Activated naive CD4-positive, alpha-beta T cell treated with Interleukin-2 at 50 U/mL for 16 hours (primary cell): ENCODE results near the gene DDAH2.

Experiments
- DNase-seq: peaks from one replicate; pipeline ENCODE4 v3.0.0-alpha.2; 2020

DDAH2 gene

GRCh38 chr6:31760790-31761189, 31.7 kb upstream of the DDAH2 start:
- no peak for DNase-seq

- DNase-seq = no peak
These were observed 29.2 kb upstream of the DDAH2 start for GRCh38 chr6:31758281-31758680.

DNA sequence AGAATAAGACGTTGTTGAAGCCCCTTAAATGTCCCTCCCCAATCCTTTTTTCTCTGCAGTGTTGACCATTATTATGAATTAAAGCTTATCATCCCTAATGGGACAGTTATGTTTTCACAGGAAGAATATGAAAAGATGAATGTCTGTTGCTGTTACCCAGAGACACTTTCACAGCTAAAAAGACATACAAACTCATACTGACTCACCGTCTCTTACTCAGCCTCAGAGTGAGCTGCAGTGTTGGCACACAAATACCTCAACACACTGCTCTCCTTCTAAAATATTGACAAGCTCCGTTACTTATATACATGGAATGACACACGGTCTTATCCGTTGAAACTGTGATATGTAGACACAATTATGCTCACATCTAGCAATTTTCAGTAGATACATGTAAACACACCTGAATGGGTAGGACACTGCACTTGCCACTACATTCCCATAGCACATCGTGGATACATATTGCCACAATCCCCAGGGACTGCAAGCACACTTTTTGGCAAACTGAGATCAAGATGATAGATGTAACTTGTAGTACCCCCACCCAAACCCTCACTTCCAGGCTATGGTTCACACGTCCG, 23.7 kb upstream of the DDAH2 start:
- DNase-seq = no peak

- DNase-seq = no peak
These were observed 21.4 kb upstream of the DDAH2 start for GRCh38 chr6:31750411-31751022.

- DNase-seq = no peak
These were observed 20.4 kb upstream of the DDAH2 start for GRCh38 chr6:31749301-31750036.

DNA sequence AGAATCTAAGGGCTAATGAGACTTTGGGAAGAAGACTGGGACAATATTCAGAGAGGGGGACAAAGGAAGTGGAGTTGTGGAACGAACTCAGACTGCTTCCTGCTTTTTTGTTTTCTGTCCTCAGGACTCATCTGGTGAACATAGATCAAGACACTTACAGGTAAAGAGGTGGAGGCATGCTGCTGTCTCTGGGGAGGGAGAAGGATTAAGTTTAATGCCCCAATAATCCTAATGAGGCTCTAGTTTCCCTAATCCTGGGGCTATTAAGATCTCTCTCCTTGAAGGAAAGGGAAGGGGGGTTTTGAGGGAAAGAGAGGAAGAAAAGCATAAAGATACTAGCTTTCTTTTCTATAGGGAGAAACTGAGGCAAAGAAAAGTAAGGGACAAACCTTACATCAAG, 15.3 kb upstream of the DDAH2 start:
- no peak for DNase-seq

GRCh38 chr6:31742894-31743293, 13.8 kb upstream of the DDAH2 start:
- no peak for DNase-seq

- no peak for DNase-seq
These were observed 12.7 kb upstream of the DDAH2 start for GRCh38 chr6:31741815-31742214.

GRCh38 chr6:31740397-31741223, 11.5 kb upstream of the DDAH2 start:
- no peak for DNase-seq

DNA sequence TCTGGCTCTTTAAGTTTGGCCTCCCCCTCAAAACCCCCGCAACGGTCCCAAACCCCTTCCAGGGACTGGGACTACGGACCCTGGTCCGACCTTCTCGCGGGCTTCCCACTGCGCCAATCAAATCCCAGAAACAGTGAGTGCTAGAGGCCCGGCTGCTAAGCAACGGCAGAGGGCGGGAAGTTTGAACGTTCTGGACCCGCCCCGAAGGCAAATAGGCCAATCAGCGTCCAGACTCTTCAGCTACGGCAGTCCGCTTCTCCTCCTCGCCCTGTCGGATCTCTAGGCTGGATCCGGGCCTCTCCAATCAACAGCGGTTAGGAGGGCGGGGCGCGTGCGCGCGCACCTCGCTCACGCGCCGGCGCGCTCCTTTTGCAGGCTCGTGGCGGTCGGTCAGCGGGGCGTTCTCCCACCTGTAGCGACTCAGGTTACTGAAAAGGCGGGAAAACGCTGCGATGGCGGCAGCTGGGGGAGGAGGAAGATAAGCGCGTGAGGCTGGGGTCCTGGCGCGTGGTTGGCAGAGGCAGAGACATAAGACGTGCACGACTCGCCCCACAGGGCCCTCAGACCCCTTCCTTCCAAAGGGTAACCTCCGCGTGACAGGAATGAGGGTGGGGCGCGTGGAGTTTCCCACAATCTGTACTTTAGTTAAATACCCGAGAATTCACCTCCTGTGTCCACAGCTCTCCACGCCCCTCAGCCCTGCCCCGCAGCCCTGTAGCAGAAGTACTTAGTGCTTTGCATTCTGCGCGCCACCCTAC, 10.7 kb upstream of the DDAH2 start, which contains the start of gene MSH5:
TSS of gene MSH5 (plus strand) at position 367 of the 758 bp plus-strand sequence. CDS start 462 bp downstream, outside the sequence.
- peak; percentile 96 for DNase-seq

GRCh38 chr6:31737991-31738979, 9.2 kb upstream of the DDAH2 start:
- DNase-seq = peak; percentile 62

DNA sequence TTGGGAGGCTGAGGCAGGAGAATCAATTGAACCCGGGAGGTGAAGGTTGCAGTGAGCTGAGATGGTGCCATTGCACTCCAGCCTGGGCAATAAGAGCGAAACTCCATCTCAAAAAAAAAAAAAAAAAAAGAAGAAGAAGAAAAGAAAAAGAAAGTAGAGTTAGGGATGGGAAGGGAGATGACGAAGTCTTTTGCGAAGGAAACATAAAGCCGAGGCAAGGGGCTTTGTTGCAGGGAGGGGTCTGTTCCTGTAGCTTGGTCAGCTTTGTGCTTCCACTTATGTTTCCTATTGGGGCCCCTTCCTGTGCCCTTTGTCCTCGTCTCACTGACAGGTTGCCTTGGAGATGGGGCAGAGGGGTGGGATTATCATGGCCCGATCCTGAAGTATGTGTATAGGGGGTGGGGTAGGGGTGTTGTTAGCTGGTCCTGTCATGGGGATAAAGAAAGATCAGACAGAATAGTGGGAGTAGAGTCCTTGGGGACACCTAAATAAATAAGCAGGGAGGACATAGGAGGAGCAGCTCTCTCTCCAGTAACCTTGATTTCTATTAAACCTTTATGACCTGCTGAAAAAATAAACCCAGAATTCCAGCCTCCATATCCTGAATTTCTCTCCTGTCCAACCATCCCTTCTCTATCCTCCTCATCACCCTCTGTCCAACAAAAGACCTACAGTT, 8.4 kb upstream of the DDAH2 start:
- DNase-seq = no peak

DNA sequence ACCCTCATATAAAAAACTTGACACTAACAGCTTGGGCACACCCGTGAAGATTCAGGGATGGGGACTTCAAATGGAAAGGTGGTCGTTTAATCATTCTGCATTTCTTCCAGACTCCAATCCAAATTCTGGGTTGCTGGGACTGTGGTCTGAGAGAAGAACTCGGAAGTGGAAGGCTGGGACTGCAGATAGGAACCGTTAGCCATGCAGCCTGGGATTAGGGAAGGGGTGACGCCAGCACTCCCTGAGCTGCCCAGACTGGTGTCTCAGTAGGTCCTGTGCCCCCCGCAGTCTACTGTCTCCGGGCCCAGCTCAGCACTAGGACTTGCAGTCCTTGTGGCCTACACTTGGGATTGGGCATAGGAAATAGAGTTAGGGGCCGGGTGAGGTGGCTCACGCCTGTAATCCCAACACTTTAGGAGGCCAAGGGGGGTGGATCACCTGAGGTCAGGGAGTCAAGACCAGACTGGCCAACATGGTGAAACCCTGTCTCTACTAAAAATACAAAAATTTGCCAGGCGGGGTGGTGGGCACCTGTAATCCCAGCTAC, 7.7 kb upstream of the DDAH2 start:
- DNase-seq = no peak

DNA sequence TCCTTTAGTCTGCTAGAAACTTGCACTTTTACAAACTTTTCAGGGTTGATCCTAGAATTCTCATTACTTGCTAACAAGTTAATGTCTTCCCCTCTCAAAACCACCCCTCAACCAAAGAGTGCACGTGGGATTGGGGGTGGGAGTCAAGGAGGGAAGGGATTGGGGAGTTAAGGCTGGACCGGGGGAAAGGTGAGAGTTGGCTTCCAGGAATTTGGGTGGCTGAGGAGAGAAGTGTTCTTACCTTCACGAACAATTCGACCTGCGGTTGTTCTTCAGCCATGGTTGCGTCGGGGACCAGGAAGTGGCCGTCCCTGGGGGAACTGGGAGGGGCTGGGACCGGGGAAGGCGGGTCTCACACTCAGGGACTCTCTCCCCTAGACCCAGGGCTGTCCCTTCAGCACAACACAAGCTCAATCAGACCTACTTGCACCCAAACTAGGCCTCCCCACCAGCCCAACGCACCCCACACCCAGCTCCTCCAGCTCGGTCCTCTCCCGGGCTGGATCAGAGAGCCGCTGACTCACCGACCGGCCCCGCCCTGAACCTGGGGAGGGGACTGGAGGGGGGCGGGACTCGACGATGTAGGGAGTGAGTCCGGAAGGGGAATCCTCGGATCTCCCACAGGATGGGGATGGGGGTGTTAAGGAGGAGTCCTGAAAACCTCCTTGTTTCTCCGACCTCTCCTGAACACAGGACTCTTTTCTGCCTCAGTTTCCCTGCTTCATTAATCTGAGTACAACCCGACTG, 7.1 kb upstream of the DDAH2 start, which contains the start of gene CLIC1:
TSS of gene CLIC1 (minus strand) at position 510 of the 747 bp plus-strand sequence. CDS start at position 280, 230 bp downstream.
- peak; percentile 83 for DNase-seq

DNA sequence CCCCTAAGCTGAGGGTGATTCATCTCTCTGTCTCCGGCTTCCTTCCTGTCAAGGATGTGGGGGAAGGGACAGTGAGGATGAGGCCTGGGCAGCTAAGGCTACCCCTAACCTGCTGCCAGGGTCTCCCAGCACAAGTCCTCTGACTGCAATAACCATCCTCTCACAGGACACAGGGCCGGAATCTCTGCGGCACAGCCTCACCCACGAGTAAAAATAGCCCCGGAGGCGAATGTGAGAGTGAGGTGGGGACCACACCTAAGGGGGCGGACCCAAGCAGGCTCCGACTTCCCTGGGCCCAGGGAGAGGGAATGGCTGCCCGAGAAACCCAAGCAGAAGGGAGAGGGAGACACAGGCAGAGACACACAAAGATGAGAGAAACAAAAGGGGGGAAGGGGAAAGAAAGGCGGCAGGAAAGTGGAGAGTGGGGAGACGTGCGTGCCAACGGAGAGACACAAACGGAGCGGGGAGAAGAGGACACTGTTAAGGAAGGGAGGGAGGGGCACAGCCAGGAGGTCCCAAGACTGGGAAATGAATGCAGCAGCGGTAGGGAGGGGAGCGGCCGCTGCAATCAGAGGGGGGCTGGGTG, 5.8 kb upstream of the DDAH2 start:
- DNase-seq = peak; percentile 60

DNA sequence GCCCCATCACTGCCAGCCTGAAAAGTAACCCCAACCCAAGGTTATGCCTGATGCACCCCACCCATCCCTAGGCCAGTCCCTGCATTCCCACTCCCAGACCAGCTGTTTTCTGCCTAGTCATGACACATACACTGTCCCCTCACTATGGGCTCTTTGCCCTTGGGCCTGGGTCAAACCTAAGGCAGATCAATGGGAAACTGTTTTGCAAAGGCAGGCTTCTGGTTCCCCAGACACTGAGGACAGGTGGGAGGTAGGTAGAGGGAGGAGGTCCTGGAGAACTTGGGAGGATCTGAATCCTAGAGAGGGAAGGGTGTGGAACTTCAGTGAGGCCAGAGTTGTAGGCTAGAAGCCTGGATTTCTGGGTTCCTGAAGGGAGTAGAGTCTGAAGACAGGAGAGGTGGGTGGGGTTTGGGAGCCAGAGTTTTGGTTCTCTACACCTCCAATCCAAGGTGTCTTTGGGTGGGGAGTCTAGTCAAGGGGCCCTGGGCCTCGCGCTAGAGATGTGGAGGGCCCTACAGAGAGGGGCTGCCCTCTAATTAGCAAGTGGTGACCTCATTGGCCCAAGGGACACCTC, 5.2 kb upstream of the DDAH2 start:
- no peak for DNase-seq

DNA sequence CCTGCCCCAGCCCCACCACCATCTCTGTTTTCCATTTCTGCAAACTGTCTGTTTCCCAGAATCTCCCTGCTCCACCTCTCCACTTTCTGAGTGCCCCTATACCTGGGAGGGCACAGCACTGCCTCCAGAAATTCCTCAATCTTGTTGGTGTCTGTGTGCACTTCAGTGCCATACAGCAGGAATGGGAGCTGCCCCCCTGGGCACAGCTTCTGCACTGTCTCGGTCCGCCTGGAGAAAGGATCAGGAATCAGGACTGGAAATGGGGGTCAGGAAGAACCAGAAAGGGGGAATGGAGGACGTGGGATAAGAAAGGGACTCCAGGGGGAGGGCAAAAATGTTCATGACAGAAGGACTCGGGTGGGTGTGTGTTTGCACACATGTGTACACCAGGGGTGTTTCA, 4.6 kb upstream of the DDAH2 start:
- DNase-seq = no peak

DNA sequence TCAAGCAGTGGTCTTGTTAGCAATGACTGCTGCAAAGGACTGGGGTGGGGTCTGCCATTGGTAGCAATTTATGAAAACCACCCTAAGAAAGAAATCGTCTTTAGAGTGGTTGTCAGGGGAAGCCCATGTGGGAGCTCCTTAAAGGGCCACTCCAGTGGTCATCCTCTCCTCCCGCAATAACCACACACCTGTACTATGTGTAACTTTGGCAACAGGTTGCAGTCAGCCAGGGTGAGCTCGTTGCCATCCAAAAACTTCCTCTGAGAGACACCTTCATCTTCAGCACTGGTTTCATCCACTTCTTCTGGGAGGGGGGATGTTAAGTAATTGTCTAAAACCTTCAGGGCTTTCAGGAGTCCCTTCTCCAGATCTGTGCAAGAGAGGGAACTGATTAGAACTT, 2.9 kb upstream of the DDAH2 start:
- DNase-seq = no peak

GRCh38 chr6:31730631-31731086, 1.6 kb upstream of the DDAH2 start:
- DNase-seq = no peak
